T-helper 2 cell treated with Interferon-gamma antibody and Interleukin-4, amounts not matched to agents 5 μg/mL and 100 μg/mL, for 36 hours (primary cell): ENCODE results near the gene DBX2.
"Not testable (repeated sequence)": the region's sequence is repeated elsewhere in the genome, so short reads cannot be mapped to it uniquely, and the experiment has no call there.

Experiments
- DNase-seq: peaks from one replicate; pipeline ENCODE4 v3.0.0; 2021; ENCODE audit warnings: low spot score
- H3K27ac Mint-ChIP-seq: one replicate; pipeline ENCODE4 v1.8.0; 2021; ENCODE audit warnings: mild to moderate bottlenecking, mixed read lengths
- H3K27me3 Mint-ChIP-seq: one replicate; pipeline ENCODE4 v1.8.0; 2021; ENCODE audit warnings: low read depth, mixed read lengths
- H3K36me3 Mint-ChIP-seq: one replicate; pipeline ENCODE4 v1.8.0; 2021; ENCODE audit warnings: low read depth, mixed read lengths
- H3K4me1 Mint-ChIP-seq: one replicate; pipeline ENCODE4 v1.8.0; 2021; ENCODE audit warnings: low read depth, mixed read lengths
- H3K4me3 Mint-ChIP-seq: one replicate; pipeline ENCODE4 v1.8.0; 2022; ENCODE audit warnings: mild to moderate bottlenecking, moderate library complexity, mixed read lengths
- H3K9me3 Mint-ChIP-seq: one replicate; pipeline ENCODE4 v1.8.0; 2021; ENCODE audit warnings: mixed read lengths

DBX2 gene

DNA sequence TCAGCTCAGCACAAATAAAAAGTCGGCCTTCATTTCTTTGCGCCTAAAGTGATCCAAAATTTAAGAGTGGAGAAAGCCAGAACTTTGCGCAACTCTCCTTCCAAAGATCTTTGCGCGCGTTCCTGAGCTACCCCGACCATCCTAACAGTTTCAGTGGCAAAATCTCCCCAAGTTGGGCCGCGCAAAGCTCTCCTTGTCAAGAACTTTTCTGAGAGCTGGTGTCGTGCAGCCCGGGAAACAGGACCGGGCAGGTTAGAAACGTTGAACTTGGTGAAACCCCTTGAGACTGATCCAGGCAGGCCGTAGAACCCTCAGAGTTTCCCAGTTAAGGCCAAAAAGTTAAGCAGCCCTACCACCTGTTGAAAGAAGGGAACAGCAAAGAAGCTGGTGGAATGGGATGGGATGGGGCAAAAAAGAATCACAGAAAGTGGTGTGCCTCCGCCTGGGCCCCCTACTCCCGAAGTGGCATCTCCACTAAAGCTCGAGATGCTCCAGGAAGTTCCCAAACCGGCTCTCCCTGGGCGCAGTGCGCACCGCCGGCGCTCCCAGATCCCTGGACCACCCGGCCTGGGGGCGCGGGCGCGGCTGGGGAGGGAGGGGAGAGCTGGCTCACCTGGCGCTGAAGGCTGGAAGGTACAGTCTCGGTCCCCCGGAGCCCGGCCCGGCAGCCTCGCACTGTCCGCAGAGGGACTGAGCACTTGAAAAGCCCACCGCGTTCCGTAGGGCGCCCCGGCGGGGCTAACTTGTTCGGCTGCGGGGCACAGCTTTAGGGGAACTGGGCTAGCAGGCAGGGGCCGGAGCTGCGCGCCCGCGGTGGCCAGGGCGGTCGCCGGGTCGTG is 768 bp downstream of the DBX2 start:
- Mint-ChIP-seq H3K27ac (no peak overlapping the region), H3K9me3 (no peaks in the 10 kb centered on the region), H3K4me1 (no peaks in the 10 kb centered on the region), H3K4me3 (no peak overlapping the region), H3K36me3 (no peaks in the 10 kb centered on the region), H3K27me3 (peaks cover 56% of the 10 kb centered on the region)
- no peak for DNase-seq

DNA sequence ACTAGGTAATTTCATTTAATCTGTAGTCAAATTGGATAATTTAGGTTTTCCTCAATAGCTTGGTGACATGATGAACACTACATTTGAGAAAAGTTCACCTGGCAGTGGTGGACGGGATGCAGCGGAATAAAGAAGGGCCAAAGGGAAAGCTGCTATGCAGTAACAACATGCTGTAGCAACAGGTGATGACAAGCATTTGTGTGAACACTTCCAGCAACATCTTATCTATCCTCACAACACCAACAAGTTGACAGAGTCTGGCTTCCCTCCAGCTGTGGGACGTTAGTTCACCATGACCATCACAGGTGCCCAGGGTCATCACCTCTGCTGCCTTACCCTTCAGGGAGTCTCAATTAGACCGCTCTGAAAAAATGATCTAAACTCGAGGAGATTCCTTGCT is 8.3 kb downstream of the DBX2 start:
- Mint-ChIP-seq H3K4me3 (no peak overlapping the region), H3K4me1 (no peaks in the 10 kb centered on the region), H3K27me3 (peaks cover 13% of the 10 kb centered on the region), H3K36me3 (no peaks in the 10 kb centered on the region), H3K27ac (no peak overlapping the region), H3K9me3 (no peaks in the 10 kb centered on the region)
- DNase-seq: no peak

DNA sequence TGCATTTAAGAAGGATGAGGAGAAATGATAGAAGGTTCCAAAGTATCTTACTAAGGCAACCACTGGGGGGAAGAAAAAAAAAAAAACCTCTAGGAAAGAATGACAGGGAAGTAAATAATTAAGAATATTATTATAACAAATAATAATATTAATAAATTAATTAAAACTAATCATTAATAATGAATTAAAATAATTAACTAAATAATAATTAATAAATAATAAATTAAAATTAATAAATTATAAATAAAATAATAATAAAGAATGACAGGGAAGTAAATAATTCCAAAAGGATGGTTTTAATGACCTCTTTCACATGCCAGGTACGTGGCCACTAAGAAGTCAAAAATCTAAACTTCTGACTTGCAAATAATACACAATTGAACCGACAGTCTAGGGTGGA is 9.9 kb downstream of the DBX2 start:
- Mint-ChIP-seq H3K27ac (no peak overlapping the region), H3K9me3 (no peaks in the 10 kb centered on the region), H3K4me3 (no peak overlapping the region), H3K27me3 (peaks cover 4% of the 10 kb centered on the region), H3K36me3 (no peaks in the 10 kb centered on the region), H3K4me1 (no peaks in the 10 kb centered on the region)
- DNase-seq: no peak

DNA sequence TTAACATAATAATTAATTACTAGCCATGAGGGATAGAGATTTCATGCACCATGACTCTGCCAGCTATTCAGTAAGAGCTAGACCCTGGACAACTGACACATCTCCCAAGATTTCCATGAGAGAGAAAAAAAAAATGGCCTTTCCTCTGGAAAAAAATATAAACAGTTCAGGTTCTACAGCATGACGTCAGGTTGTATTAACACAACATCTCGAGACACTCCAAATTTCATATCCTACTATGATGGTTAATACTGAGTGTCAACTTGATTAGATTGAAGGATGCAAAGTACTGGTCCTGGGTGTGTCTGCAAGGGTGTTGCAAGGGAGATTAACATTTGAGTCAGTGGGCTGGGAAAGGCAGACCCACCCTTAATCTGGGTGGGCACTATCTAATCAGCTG is 11.1 kb downstream of the DBX2 start:
- Mint-ChIP-seq H3K27ac (no peak overlapping the region), H3K4me3 (no peak overlapping the region), H3K4me1 (no peaks in the 10 kb centered on the region), H3K9me3 (no peaks in the 10 kb centered on the region), H3K36me3 (no peaks in the 10 kb centered on the region), H3K27me3 (peaks cover 4% of the 10 kb centered on the region)
- no peak for DNase-seq

DNA sequence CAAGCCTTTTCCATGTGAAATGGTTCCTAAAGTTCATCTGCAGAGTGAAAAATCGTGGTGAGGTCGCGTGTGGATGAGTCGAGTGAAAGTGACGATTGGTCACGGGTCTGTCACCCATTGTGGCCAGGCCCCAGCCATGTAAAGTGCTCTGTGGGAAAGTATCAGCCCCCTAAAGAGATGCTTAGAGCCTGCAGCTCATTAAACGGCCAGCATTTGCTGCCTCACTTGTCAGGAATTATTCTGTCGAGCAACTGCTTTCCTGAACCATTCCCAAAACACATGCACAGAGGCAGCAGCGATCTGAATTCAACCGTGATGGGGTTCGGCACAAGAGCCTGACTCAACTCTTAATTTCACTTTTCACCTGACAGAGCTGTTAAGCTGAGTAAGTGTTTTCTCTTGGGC is 16.0 kb downstream of the DBX2 start:
- Mint-ChIP-seq H3K27me3 (no peaks in the 10 kb centered on the region), H3K36me3 (no peaks in the 10 kb centered on the region), H3K9me3 (no peaks in the 10 kb centered on the region), H3K27ac (no peak overlapping the region), H3K4me3 (no peak overlapping the region), H3K4me1 (no peaks in the 10 kb centered on the region)
- DNase-seq: no peak

DNA sequence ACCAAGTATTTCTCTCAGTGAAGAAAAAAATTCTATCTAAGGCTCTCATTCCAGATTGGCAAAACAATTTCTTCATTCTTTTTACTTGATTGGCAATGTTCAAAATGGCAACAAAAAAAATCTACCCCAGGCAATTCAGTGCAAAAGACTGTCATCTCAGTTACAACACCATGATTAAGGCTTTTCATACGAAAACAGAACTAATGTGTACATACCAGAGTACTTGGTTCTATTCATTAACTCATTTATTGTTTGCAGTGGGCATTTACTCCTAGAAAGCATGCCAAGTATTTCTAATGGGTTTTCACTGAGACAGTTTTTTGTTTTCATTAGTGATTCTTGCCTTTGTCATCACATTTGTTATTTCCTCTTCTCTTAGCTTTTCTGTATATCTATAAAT is 33.0 kb downstream of the DBX2 start:
- Mint-ChIP-seq H3K36me3 (no peaks in the 10 kb centered on the region), H3K4me3 (no peak overlapping the region), H3K9me3 (peaks cover 11% of the 10 kb centered on the region), H3K27me3 (no peaks in the 10 kb centered on the region), H3K4me1 (no peaks in the 10 kb centered on the region), H3K27ac (no peak overlapping the region)
- DNase-seq: no peak

DNA sequence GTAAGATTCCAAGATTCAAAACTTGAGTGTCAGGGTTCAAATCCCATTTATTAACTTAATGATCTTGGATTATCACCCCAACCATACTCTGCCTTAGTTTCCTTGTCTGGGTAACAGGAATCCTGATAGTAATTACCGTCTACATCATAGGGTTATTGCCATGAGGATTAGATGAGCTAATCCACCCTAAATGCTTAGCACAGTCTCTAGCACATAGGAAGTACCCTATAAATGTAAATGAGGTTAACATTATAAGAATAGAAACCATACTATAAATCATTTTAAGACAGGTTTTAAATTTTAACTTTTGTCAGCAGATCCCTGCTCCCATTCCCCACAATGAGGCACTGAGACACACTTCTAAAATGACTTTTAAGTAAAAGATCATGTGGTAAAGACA is 36.5 kb downstream of the DBX2 start:
- Mint-ChIP-seq H3K36me3 (no peaks in the 10 kb centered on the region), H3K4me3 (no peak overlapping the region), H3K9me3 (peaks cover 6% of the 10 kb centered on the region), H3K27ac (no peak overlapping the region), H3K4me1 (no peaks in the 10 kb centered on the region), H3K27me3 (no peaks in the 10 kb centered on the region)
- no peak for DNase-seq

DNA sequence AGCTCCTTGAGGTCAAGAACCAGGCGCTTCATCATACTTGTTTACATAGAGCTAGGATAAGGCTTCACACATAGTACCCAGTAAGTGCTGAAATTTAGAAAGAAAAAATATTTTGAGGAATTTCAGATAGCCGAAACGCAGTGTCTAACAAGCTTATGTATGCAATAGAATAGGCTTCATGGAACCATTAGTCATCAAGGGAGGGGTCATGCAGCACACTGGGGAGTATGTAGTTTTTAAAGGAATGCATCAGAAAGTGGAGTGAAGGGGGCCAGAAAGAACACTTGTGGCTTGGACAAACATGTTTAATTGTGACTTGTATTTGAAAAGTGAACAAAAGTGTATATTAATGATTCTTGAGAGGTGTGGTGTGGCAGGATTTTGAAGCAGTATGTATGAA is 38.1 kb downstream of the DBX2 start:
- H3K4me1 Mint-ChIP-seq: no peaks in the 10 kb centered on the region
- H3K27me3 Mint-ChIP-seq: no peaks in the 10 kb centered on the region

DNA sequence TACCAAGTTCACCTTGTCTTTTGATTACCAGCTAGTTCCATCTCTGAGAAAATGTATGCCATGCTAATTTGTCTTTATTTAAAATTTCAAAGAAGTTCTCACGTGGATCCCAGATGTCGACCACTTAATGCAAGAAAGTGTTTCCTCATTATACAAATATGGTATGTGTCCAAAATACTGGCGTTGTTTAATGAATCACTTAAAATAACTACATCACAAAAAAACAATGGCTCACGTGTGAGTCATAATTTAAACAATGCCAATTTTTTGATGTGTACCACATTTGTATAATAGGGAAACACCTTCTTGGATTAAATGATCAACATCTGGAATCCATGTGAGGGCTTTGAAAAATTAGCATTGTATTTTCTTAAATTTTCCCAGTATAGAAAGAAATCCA is 40.8 kb downstream of the DBX2 start:
- Mint-ChIP-seq H3K36me3 (no peaks in the 10 kb centered on the region), H3K27me3 (no peaks in the 10 kb centered on the region), H3K4me3 (no peak overlapping the region), H3K27ac (no peak overlapping the region), H3K4me1 (no peaks in the 10 kb centered on the region), H3K9me3 (no peaks in the 10 kb centered on the region)
- DNase-seq: no peak

More for the DNA sequence above, 38.1 kb downstream of the DBX2 start:
- Mint-ChIP-seq H3K4me3 (no peak overlapping the region), H3K27ac (no peak overlapping the region), H3K9me3 (no peaks in the 10 kb centered on the region), H3K36me3 (no peaks in the 10 kb centered on the region)
- no peak for DNase-seq

DNA sequence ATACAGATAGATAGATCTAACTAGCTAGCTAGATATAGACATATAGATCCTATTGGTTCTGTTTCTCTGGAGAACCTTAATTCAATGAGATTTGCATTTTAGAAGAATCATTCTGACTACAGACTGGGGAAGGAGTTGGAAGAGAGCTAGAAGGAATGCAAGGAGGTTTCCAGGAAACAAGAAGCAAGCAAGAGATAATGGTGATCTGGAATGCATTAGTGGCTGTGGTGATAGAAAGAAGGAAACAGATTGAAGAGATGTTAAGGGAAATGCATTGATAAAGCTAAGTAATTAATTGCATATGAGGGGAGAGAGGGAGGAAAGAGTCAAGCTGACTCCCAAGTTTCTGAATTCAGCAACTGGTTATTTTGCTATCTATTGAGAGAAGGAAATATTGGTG is 42.7 kb downstream of the DBX2 start:
- no peak for DNase-seq
- Mint-ChIP-seq H3K9me3 (no peaks in the 10 kb centered on the region), H3K27me3 (no peaks in the 10 kb centered on the region), H3K27ac (no peak overlapping the region), H3K36me3 (no peaks in the 10 kb centered on the region), H3K4me1 (no peaks in the 10 kb centered on the region), H3K4me3 (no peak overlapping the region)

DNA sequence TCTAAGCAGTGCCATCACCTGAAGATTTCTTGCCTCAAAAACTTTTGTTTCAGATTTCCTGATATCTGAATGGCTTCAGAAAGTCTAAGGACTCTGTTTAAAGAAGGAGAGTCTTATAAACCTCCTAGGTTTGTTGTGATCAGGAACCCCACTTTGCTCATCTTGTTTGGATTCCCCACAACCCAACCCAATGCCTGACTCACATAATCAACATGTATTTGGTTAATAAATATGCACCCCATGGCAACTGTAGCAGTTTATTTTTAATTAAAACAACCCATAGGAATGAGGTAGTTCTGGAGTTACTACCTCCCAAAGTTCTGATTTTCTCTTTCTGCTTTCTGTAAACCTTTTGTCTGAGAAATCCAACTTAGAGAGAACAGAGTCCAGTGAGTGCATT is 51.5 kb downstream of the DBX2 start:
- no peak for DNase-seq
- Mint-ChIP-seq H3K27me3 (no peaks in the 10 kb centered on the region), H3K9me3 (peaks cover 3% of the 10 kb centered on the region), H3K4me1 (no peaks in the 10 kb centered on the region), H3K4me3 (no peak overlapping the region), H3K27ac (no peak overlapping the region), H3K36me3 (no peaks in the 10 kb centered on the region)

DNA sequence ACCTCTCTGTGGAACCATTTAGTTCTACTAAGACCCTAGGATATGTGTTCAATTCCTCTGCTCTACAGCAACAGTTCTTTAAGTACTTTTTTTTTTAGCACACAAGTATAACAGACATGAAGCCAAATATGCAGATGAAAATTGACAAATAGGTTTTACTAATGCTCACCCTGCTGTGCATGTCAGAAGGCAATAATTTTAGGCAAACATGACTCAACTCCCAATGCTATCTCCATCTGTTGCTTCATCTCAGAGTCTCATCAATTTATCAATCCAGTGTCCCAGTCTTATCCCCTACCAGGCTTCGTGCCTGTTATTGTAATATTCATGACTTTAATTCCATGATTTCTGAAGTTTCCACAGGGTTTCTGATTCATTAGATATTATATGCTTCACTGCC is 57.7 kb downstream of the DBX2 start:
- Mint-ChIP-seq H3K36me3 (no peaks in the 10 kb centered on the region), H3K27me3 (peaks cover 3% of the 10 kb centered on the region), H3K4me1 (no peaks in the 10 kb centered on the region), H3K9me3 (no peaks in the 10 kb centered on the region), H3K27ac (no peak overlapping the region), H3K4me3 (no peak overlapping the region)
- DNase-seq: no peak

DNA sequence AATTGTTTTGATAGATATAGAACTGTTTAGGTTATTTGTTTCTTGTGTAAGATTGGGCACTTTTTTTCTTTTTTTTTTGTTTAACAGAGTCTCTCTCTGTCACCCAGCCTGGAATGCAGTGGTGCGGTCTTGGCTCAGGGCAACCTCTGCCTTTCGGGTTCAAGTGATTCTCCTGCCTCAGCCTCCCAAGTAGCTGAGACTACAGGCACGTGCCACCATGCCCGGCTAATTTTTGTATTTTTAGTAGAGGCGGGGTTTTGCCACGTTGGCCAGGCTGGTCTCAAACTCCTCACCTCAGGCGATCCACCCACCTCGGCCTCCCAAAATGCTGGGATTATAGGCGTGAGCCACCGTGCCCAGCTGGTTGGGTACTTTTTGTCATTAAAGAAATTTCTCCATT is 66.0 kb downstream of the DBX2 start:
- H3K4me1 Mint-ChIP-seq, H3K36me3 Mint-ChIP-seq, H3K27me3 Mint-ChIP-seq, DNase-seq, H3K4me3 Mint-ChIP-seq, H3K27ac Mint-ChIP-seq, H3K9me3 Mint-ChIP-seq: not testable (repeated sequence)

DNA sequence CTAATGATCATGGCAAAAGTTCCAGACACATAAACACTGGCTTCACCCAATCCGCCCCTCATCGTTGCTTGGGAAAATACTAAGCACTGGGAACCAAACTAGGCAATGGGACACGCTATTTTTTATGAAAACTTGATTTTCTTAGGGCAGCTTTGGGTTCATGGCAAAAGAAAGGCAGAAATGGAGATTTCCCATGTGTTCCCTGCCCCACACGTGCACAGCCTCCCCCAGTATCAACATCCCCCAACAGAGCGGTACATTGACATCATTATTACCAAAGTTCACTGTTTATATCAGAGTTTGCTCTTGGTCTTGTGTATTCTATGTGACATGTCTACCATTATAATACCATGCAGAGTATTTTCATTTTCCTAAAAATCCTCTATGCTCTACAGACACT is 71.0 kb downstream of the DBX2 start:
- DNase-seq: no peak
- Mint-ChIP-seq H3K36me3 (no peaks in the 10 kb centered on the region), H3K4me3 (no peak overlapping the region), H3K27ac (no peak overlapping the region), H3K27me3 (no peaks in the 10 kb centered on the region), H3K4me1 (no peaks in the 10 kb centered on the region), H3K9me3 (no peaks in the 10 kb centered on the region)

DNA sequence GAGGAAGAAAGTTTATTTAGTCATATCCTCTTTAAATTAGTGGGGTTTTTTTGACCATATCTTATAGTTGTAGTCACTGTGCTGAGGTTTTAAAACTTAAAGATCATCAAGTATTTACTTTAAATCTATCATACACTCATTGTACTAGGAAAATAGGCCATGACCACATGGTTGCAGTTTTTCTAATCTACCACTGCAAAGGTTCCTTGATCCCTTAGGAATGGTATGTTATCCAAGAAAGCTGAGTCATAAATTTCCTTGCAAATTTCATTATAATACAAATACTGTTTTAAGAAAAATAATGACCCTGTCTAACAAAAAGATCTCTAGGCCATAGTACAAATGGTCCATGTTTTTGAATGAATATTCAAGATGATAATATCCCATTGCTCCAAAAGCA is 74.7 kb downstream of the DBX2 start:
- Mint-ChIP-seq H3K36me3 (no peaks in the 10 kb centered on the region), H3K4me3 (no peak overlapping the region), H3K4me1 (no peaks in the 10 kb centered on the region), H3K27ac (no peak overlapping the region), H3K27me3 (peaks cover 4% of the 10 kb centered on the region), H3K9me3 (no peaks in the 10 kb centered on the region)
- no peak for DNase-seq
